H1 (cell line): ENCODE data around the gene GALNT17. TPM values are rescaled to one million over a fixed set of nuclear protein-coding genes. Genes with fewer than 3 reads are reported as not detected.

Experiments
- ATF2 ChIP-seq: IDR thresholded peaks from 2 replicates; pipeline ENCODE4 v1.6.1; 2012; ENCODE audit warnings: low read length, inconsistent platforms
- KDM1A ChIP-seq: fragments of 200-600, 300-600 bp; sonication (generic); IDR thresholded peaks from 2 replicates; pipeline ENCODE4 v1.7.1; 2016; ENCODE audit warnings: mild to moderate bottlenecking, low read length, borderline replicate concordance
- polyA plus RNA-seq, 7 experiments: library from polyadenylated mRNA; depleted of rRNA in 3 of 7; stranded (reverse) in 5 of 7; unstranded in 2 of 7; fragments of >200 nt in 5 of 7; fragments of 200-250 nt in 2 of 7; gene quantifications; 1 replicate in 5 of 7; 2 replicates in 1 of 7; 4 replicates in 1 of 7; pipeline versions ENCODE4 v1.2.1 to v1.2.3, GENCODE V29; 2011 to 2013; ENCODE audit warnings: missing spikeins in 2 of 7, mixed read lengths in 2 of 7
- total RNA-seq: library from RNA; stranded (reverse); fragmentation: NEBNext Ultra II Directional; extraction: Animal tissue kit (Norgen Biotek cat#: 25700); gene quantifications from 2 replicates; pipeline ENCODE4 v1.2.1, GENCODE V29; 2021

Gene GALNT17
- total and polyA plus RNA-seq, 2 of the 8 experiments (the other 6 are each of a cell fraction or from before 2014, with no cell fraction given): 37.7 to 47.0 TPM

GRCh38 chr7:71290452-71290851 is 158.5 kb downstream of the GALNT17 start (continued):
- TF ChIP-seq KDM1A (no peak), ATF2 (no peak)
